Measurements from ENCODE around the gene LDB3.

DNA sequence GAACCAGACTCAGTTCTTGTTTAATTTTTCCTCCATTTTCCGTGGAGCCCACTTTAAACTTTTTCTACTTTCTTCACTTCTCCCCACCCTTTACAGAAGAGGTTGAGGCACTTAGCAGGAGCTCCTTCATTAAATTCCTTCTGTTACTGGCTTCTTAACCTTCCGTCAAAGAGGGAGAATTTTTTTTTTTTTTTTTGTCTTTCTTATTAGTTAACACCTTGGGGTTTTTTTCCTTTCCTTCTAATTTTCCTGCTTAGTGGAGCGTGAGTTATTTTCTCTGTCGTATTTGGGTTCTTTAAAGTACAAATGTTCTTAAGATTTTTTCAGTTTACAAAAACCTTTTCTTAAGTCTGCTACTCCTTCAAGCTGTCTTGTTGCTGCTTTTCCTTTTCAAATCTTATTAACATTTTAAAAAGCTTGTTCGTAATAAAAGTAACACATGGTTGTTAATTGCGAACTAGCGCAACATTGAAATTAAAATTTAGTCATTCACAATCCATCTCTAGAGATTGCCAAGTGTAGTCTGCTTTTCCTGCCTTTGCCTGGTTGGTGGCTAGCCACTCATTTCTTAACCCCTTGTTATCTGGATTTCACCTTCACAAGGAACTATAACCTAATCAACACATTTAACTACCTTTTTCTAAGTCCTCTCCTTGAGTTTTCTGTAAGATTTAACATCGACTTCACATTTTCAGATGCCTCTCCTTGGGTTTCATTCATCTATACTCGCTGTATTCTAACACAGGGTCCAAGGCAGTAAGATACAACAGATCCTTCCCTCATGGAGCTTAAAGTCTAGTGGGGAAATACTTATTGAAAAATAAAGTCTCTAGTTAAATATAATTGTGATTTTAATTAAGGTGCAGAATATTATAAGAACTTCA lies 90.1 kb downstream of the LDB3 start:
- TF ChIP-seq CREB5 (CRISPR knock-in tag; IDR thresholded peaks at IDR 0.05; ENCODE audit: low read depth) (no peak), PPARA (CRISPR knock-in tag; IDR thresholded peaks at IDR 0.05; ENCODE audit: borderline replicate concordance) (no peak), ZFP30 (CRISPR knock-in tag; IDR thresholded peaks at IDR 0.05) (no peak), ARNTL (CRISPR knock-in tag; IDR thresholded peaks at IDR 0.05; ENCODE audit: borderline replicate concordance, low read depth) (no peak), BACH2 (CRISPR knock-in tag; IDR thresholded peaks at IDR 0.05; ENCODE audit: borderline replicate concordance) (no peak), ZC3H10 (CRISPR knock-in tag; IDR thresholded peaks at IDR 0.05) (no peak), ZFP3 (CRISPR knock-in tag; IDR thresholded peaks at IDR 0.05) (no peak), ZNF565 (CRISPR knock-in tag; conservative IDR thresholded peaks at IDR 0.05; ENCODE audit: low read depth) (no peak), ZNF8 (CRISPR knock-in tag; IDR thresholded peaks at IDR 0.05) (no peak)
- TF ChIP-seq, protein P1, sequence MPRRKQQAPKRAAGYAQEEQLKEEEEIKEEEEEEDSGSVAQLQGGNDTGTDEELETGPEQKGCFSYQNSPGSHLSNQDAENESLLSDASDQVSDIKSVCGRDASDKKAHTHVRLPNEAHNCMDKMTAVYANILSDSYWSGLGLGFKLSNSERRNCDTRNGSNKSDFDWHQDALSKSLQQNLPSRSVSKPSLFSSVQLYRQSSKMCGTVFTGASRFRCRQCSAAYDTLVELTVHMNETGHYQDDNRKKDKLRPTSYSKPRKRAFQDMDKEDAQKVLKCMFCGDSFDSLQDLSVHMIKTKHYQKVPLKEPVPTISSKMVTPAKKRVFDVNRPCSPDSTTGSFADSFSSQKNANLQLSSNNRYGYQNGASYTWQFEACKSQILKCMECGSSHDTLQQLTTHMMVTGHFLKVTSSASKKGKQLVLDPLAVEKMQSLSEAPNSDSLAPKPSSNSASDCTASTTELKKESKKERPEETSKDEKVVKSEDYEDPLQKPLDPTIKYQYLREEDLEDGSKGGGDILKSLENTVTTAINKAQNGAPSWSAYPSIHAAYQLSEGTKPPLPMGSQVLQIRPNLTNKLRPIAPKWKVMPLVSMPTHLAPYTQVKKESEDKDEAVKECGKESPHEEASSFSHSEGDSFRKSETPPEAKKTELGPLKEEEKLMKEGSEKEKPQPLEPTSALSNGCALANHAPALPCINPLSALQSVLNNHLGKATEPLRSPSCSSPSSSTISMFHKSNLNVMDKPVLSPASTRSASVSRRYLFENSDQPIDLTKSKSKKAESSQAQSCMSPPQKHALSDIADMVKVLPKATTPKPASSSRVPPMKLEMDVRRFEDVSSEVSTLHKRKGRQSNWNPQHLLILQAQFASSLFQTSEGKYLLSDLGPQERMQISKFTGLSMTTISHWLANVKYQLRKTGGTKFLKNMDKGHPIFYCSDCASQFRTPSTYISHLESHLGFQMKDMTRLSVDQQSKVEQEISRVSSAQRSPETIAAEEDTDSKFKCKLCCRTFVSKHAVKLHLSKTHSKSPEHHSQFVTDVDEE (CRISPR knock-in tag; IDR thresholded peaks at IDR 0.05): no peak
- TF ChIP-seq, protein P2, sequence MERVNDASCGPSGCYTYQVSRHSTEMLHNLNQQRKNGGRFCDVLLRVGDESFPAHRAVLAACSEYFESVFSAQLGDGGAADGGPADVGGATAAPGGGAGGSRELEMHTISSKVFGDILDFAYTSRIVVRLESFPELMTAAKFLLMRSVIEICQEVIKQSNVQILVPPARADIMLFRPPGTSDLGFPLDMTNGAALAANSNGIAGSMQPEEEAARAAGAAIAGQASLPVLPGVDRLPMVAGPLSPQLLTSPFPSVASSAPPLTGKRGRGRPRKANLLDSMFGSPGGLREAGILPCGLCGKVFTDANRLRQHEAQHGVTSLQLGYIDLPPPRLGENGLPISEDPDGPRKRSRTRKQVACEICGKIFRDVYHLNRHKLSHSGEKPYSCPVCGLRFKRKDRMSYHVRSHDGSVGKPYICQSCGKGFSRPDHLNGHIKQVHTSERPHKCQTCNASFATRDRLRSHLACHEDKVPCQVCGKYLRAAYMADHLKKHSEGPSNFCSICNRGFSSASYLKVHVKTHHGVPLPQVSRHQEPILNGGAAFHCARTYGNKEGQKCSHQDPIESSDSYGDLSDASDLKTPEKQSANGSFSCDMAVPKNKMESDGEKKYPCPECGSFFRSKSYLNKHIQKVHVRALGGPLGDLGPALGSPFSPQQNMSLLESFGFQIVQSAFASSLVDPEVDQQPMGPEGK (CRISPR knock-in tag; IDR thresholded peaks at IDR 0.05; ENCODE audit: borderline replicate concordance): no peak
- TF ChIP-seq, protein P3, sequence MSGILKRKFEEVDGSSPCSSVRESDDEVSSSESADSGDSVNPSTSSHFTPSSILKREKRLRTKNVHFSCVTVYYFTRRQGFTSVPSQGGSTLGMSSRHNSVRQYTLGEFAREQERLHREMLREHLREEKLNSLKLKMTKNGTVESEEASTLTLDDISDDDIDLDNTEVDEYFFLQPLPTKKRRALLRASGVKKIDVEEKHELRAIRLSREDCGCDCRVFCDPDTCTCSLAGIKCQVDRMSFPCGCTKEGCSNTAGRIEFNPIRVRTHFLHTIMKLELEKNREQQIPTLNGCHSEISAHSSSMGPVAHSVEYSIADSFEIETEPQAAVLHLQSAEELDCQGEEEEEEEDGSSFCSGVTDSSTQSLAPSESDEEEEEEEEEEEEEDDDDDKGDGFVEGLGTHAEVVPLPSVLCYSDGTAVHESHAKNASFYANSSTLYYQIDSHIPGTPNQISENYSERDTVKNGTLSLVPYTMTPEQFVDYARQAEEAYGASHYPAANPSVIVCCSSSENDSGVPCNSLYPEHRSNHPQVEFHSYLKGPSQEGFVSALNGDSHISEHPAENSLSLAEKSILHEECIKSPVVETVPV (CRISPR knock-in tag; IDR thresholded peaks at IDR 0.05): no peak
